GM12874 (cell line): ENCODE data around the gene CA5B.

Experiments used
- CTCF ChIP-seq: IDR thresholded peaks from 2 replicates; pipeline ENCODE4 v1.5.1; 2011; ENCODE audit warnings: low read depth, mild to moderate bottlenecking, control low read depth, low read length, moderate library complexity; ENCODE audit not compliant: insufficient read depth

Gene CA5B, protein sequence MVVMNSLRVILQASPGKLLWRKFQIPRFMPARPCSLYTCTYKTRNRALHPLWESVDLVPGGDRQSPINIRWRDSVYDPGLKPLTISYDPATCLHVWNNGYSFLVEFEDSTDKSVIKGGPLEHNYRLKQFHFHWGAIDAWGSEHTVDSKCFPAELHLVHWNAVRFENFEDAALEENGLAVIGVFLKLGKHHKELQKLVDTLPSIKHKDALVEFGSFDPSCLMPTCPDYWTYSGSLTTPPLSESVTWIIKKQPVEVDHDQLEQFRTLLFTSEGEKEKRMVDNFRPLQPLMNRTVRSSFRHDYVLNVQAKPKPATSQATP

DNA sequence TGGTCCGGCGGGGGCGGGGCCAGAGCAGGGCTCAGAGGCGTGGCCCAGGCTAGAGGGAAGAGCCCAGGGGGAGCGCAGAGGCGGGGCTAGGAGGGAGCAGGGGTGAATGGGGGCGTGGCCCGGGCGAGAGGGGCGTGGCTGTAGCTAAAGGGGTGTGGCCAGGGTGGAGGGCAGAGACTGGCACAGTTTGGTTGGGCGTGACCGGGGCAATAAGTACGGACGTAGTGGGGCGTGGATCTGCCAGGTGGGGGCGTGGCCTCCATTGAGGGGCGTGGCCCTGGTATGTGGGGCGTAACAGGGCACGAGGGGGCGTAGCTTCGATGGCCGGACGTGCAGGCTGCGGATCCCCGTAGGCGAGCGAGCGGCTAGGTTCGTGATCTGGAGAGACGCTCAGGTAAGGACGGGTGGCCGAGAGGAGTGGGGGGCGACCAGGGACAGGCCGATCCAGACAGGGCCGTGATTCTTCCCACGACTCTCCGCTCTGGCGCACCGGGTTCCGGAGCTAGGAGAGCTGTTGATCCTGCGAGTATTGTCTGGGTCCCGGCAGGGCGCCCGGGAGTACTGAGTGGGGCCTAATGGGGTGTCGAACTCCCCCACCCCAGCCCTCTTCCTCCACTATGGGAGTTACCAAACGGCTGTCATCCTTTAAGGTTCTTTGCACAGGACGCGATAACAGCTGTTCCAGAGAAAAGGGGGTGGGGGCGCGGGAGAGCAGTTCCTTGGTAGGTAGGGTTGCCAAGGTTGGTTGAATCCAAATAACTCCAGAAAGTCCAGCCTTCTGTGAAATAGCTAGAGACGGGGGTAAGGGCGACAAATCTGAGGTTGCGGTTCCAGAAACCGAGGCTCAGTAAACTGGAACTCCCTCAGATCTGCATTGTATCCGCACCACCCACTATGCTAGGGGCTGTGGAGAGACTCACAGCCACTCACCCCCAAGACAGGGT, at the start of gene CA5B:
CA5B (plus strand) TSS at position 312 of the 944 bp plus-strand sequence. CDS start 11,754 bp downstream, outside the sequence.
- no peak for TF ChIP-seq CTCF

- TF ChIP-seq CTCF = no peak
These were observed 43.1 kb upstream of the CA5B start for GRCh38 chrX:15694941-15695451.

DNA sequence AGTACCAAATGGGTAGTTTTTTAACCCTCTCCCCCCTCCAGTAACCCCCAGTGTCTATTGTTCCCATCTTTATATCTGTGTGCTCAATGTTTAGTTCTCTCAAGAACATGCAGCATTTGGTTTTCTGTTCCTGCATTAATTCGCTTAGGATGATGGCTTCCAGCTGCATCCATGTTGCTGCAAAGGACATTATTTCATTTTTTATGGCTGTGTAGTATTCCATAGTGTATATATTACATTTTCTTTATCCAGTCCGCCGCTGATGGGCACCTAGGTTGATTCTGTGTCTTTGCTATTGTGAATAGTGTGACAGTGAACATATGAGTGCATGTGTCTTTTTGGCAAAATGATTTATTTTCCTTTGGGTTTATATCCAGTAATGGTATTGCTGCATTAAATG, 41.6 kb upstream of the CA5B start:
- TF ChIP-seq CTCF = no peak

- TF ChIP-seq CTCF = no peak
These were observed 35.3 kb upstream of the CA5B start for GRCh38 chrX:15702488-15703371.

DNA sequence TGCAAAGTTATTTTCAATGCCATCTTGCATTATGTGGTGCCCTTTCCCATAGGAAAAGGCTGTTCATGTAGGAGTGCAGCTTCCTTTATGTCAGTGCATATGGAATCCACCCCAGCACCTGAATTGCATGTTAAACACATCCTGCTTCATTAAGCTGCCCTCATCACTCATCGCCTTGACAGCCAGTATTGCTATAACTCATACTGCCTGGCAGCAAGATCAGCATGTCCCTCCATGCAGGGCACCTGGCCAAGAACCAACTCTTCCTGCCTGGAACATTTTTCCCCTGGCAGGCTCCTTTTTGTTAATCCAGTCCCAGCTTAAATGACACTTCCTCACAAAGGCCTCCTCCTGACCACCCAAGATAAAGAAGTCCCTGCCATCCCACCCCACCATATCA, 23.5 kb upstream of the CA5B start:
- no peak for TF ChIP-seq CTCF

GRCh38 chrX:15718283-15718970, 19.6 kb upstream of the CA5B start:
- TF ChIP-seq CTCF = no peak
